Stromal cell of bone marrow (primary cell): ENCODE measurements around the gene CORO1C.

Experiments
- DNase-seq: peaks from one replicate; pipeline ENCODE4 v3.0.0-alpha.2; 2012; ENCODE audit warnings: low read depth

The CORO1C gene

DNA sequence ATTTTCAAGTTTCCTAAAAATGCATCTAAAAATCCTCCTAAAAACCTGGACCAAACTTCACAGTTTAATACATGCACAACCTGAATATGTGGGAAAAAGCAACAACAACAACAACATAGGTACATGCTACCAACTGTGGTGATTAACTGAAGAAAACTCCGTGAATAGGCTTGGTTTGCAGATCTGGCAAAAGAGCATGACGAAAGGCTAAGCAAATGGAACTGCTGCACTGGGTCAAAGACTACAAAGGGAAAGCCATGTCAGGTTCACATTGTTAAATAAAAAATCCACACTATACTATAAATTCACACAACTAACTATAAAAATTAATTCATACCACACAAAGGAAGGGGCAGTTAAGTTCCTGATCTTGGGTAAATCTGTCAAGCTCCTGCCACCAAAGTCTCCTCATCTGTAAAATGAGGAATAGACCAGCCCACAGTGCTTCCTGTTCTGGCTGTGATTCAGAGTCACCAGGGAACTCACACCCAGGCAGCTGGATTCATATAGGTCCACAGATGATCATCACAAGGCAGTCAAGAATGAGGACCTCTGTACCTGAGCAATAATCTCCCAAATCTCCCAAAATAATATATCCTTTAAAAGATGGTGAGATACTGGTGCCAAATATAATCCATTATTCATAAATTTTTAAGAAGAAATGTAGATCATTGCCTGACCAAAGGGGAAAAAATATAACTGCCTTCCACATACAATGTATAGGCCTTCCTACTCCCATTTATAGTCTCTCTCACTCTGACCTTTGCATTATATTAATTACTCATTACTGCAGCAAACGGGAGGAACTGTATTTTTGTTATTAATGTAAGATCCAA is 7.0 kb downstream of the CORO1C start:
- peak; percentile 26 for DNase-seq

DNA sequence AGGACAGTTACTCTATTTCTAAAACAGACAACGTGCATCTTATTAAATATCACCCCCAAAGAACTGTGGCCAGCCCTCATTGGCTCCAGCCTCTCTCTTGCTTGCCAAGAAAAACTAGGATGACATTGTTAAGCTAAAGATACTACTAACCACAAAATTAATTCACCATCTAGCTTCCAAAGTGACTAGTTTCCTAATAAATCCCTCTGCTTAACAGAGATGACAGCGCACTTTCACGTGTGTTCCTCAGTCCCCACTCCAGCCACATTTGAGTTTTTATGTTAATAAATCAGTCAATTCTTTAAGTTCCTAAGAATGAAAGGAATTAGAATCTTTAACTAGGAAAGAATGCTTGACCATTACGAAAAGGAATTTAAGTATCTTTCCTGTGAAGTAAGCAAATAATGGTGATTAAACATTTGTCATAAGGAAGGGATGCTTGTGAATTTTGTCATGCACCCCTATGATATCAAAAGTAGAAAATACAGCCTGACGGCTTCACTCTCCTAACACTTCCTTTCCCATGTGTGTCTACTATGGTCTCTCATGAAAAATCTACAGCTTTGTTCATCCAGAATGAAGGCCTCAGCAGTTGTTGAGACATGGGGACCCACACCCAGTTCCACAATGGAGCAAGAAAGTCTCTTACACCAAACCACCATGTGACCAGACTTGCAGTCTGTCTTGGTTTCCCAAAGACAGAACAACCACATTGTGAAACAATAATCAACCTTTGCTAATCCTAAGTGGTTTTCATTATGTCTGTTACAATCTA is 8.1 kb downstream of the CORO1C start:
- peak; percentile 63 for DNase-seq

DNA sequence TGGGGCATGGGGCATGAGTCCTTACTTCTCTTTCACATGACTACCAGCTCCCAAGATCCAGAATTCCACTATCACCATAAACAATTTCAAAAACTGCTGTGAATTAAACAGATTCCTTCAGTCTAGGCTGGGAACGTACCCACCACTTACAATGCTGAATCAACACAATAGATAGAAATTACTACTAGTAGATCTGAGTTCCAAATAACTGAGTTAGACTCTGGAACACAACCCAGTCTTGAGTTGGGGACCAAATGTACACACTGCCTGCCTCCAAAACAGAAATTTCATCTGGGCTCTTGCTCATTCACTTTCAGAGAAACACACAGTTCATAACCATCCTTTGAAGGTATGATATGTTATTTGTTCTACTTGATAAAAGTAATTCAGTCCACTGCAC is 8.9 kb downstream of the CORO1C start:
- no peak for DNase-seq

DNA sequence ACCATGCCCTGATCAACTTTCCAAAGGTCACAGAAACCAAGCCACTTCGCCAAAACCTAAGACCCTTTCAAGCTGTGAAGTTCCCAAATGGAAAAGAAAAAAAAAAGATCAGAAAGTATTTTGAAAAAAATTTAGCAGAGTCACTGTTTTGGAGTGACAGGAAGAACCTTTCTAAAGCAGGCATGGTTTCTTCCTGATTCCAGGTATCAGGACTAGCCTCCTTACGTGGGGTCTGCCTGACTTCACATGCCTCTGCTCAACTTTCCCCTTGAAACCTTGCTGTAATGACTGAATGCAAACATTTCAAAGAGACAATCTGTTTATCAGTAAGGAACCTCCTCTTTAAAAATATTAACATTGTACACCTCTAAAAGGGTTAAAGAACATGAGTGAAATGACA is 9.5 kb downstream of the CORO1C start:
- no peak for DNase-seq

DNA sequence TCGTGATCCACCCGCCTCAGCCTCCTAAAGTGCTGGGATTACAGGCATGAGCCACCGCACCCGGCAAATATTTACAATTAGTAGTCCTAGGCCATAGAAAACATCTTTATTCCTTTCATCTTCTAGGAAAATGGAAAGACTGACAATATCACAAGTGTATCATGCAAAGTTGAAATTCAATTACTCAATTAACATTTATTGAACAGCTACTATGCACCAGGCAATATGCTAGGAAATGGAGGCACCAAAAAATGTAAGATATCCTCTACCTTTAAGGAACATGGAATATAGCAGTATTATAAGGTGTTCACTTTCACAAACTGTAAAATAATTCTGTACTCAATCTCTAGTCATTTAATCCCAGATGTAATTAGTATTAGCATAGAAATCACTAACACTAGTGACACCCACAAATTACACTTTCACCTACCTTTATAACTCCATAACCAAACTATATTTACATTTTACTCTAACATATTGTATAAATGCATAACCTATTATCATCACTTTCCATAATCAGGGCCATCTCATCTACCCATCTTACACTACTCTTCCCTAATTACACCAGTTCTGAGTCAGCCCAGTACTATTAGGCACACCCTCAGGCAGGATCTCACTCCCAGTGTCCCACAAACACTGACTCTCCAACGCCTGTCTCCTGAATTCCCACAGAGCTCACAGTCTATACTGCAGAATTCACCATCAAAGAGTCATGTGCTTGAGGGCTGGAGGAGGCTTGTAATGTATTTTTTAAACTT is 10.4 kb downstream of the CORO1C start:
- peak; percentile 48 for DNase-seq

DNA sequence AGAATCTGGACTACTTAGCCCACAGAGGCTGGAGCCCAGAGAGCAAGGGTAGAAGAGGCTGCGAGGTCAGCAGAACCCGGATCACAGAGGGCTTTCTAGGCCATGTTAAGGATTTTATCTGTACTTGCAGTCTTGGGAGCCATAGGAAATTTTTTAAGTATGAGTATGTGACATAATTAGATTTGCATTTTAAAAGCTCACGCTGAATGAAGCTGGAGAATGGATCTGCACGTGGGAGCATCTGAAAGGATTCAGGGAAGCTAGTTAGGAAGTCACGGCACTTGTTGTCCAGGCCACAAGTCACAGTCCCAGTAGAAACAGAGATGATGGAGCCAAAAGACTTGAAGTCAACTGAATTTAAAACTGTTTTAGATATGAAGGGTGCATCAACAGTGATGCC is 14.1 kb downstream of the CORO1C start:
- DNase-seq = no peak

DNA sequence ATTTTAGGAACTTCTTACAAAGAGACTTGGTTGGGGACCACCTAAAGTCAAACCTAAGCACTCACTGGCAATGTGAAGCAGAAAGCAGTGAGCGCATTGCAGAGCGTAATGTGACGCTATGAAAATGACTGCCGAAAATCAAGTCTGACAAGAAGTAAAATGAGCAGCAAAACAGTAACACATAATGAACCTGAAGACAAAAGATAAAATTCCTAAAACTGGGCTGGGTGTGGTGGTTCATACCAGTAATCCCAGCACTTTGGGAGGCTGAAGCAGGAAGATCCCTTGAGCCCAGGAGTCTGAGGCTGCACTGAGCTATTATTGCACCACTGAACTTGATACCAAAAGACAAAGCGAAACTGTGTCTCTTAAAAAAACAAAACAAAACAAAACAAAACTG is 16.5 kb downstream of the CORO1C start:
- DNase-seq = no peak

DNA sequence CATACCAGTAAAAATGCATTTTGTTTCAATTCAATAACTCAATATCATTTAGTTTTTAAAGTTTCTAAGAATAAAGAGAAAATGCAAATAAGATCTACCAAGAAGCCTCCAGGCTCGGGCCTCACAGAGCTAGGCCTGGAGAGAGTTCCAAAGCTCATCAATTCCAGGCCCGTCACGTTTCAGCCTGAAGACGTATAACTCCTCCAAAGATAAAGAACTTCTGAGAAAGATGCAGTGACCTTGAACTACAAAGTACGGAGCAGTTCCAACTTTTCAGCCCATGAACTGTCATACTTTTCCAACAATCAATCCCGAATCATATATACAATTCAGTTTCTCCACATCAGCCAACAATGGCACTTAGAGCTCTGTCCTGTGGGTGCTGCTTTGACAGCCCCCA is 17.8 kb downstream of the CORO1C start:
- no peak for DNase-seq

DNA sequence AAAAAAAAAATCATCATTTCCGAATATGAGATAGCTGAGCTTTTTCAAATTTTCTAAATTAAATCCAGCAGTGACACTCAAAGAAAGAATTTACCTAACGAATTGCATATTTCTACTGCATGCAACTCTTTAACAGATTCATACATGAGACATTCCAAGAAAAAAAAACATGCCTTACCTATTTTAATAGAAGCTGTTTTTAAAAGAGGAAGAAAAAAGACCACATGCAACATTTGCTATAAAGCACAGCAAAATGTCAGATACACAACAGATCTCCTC is 18.5 kb downstream of the CORO1C start:
- DNase-seq = no peak

DNA sequence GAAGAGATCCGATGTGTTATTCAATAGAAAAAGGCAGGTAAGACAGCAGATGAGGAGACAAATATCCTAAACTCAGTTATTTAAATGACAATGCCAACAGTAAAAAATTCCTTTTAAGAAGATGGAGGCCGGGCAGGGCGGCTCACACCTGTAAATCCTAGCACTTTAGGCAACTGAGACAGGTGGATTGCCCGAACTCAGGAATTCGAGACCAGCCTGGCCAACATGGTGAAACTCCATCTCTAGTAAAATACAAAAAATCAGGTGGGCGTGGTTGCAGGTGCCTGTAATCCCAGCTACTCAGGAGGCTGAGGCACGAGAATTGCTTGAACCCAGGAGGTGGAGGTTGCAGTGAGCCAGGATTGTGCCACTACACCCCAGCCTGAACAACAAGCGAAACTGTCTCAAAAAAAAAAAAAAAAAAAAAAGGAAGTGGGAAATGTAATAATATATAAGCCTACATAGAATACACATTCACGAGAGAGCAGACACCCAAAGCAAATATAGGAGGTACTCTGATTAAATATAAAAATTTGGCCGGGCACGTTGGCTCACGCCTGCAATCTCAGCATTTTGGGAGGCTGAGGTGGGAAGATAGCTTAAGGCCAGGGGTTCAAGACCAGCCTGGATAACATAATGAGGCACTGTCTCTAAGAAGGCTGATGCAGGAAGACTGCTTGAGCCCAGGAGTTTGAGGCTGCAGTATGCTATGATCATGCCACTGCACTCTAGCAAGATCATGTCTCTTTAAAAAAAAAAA is 19.0 kb downstream of the CORO1C start:
- no peak for DNase-seq

DNA sequence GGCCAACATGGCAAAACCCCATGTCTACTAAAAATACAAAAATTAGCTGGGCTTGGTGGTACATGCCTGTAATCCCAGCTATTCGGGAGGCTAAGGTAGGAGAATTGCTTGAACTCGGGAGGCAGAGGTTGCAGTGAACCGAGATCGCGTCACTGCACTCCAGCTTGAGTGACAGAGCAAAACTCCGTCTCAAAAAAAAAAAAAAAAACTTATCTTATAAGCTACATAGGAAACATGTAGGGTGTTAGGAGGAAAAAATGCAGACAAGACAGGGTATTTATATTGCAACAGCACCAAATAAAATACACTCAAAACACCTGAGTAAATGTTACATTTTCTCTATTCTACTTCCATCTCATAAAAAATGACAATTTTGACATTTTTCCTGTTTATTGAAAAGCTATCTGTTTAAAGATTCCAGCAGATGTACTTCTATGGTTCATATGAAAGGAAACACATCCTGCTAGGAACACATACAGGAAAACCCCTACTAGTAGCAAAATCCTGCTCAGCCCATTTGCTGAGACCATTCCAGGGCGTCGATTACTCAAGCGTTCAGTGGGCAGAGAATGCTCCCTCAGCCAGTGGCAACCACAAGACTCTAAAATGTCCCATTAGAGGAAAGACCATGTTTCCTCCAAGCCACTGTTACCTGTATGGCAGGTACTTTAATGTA is 19.7 kb downstream of the CORO1C start:
- DNase-seq = no peak

DNA sequence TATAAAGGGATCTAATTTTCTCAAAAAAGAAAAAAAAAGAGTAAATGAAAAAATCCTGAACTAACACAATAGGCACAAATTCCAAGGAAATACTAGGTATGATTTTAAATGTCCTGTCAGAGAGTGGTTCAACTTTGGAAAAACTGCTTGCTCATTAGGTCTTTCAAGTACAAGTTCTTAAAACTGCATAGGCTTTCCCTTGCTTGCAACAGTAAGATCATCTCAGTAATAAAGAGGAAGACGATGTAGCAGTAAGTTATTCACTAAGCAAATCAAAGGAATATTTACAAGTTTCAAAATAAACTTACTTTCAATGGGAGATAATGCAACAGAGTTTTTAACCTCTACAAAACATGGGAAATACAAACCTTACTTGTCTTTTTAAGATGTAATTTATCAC is 21.6 kb downstream of the CORO1C start:
- no peak for DNase-seq

DNA sequence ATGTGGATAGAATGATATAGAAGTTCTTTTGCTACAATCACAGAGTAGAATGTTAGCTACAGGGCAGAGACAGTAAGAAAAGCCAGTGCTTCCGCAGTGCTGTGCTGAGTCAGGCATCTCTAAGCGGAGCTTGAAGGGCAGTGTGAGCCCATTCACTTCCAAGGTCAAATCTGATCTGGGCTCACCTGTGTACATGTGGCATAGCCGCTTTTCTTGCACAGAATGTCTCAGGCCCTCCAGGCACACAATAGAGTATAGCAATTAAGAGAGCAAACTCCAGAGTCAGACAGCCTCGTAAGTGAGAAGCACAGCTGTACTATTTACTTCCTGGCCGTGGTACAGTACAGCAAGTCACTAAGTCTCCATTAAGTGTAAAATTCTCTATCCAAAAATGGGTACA is 26.8 kb downstream of the CORO1C start:
- no peak for DNase-seq

DNA sequence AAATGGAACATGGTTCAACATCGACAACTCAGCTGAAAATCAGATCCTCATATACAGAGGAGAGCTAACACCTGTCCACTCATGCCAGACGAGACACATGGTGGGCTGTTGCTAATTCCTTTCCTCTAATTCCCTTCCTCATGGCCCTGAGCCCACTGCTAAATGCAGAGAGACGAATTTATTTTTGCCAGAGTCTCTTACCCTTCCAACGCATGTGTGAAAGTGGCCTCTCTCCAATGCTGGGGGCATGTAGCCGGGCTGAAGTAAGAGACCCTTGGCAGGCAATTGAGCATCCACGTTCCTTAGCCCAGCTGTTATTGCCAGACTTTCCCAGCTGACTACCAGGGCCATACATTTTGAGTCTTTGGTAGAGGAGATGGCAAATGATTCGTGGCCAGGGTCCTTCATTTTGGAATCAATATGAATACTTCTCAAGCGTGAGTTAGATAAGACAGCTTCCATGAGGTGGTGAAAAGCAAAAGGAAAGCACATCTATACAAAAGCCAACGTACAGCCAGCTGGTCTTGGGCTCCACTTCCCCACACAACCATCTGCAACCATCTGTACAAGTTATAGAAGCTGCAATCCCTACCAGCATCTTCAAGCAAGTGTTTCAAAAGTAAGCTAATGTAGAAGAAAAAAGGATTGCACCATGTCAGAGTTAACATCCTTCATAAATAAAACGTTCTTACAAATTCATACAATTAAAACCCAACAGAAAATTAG is 28.6 kb downstream of the CORO1C start:
- DNase-seq = no peak

DNA sequence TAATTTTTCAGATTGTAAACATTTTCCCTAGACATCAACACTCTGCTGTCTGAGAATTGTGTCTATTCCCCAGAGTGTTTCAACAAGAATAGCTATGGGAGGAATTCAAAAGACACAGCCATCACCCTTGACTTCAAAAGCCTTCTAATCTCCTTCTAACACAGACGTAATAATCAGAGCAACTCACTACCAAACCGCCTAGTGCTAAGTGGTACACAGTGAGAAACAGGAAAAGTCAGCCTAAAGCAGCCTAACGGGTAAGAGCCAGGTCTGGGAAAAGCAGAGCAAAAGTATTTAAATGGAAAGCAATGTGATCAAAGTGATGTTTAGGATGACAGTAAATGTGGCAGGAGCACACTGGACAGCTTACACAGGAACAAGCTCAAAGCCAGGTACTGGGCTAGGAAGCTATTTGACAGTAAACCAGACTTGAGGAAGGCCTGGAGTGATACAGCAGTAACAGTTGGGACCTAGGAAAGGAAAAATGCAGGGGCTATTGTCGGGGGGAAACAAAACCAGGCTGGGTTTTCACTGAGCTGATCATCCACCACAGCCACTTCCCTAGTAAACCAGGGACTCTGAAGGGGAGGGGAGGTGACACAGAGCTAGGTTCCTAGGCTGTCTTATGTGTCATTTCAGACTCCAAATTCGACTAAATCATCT is 29.4 kb downstream of the CORO1C start:
- no peak for DNase-seq

DNA sequence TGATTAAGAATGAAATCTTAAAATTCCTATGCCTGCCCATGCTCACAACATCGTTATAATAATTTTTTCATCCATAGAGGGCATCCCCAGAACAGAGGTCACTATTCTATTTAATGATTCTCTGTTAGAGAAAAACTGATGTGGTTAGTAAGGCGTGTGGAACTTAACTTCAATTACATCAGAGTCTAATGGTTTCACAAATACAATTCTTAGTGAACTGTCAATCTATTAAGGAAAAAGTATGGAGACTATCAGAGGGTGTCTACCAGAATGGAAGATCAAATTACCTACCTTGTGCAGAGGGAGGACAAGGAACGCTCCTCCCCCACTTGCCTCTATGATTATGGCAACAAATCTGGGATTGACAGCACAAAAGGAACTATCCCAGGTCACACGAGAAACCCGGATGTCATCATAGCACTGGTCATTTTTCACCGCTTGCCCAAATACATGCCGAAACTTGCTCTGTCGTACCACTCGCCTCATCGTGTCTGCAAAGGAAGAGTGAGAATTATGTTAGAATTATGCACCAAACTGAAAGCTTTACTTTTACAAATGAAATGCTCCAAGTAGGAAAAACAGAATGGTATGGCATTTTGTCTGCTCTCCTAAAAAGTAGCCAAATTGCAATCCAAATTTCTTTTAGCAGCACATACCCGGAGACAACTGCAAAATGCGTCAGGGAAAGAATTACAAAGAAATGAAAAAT is 30.3 kb downstream of the CORO1C start:
- DNase-seq = no peak

DNA sequence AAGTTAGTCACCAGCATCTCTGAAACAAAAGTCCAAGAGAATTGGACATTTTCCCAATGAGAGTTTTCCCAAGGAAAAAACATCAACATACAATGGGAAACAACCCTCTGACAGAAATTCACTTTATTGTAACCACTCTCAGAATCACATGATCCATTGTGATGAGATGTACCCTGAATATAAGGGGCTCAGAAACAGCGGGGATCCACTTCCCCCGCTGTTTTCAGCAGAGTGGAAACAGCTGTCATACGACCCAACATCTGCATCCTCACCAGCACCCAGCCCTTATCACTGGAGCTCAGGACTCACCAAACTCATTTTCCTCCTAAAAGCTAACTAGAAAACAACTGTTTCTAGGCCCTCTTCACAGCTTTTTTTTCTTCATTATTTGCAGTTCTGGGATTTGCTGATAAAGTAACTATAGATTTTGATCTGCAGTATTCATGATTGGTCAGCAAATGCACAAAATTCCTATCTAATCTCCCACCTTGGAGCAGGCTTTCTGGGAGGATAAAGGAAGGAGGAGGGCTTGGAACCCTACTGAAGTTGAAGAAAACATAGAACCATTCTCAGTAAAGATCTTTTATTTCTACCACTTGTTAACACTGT is 31.3 kb downstream of the CORO1C start:
- no peak for DNase-seq

DNA sequence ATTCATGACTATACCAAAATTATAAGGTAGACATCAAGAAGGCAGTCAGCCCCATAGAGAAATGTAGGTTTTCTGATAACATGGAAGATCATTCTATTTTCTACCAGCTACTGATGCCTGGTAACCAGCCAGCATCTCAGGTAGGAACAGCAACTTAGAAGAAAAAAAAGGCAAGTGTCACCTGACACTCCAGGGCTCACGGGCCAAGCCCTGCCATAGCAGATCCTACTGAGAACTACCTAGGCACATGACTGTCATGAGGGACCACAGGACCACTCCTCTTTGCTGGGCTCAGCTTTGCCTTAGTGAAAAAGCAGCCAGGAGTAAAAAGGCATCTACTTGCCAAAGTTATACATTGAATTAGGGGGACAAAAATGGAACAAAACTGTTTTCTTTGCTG is 33.4 kb downstream of the CORO1C start:
- DNase-seq = no peak

DNA sequence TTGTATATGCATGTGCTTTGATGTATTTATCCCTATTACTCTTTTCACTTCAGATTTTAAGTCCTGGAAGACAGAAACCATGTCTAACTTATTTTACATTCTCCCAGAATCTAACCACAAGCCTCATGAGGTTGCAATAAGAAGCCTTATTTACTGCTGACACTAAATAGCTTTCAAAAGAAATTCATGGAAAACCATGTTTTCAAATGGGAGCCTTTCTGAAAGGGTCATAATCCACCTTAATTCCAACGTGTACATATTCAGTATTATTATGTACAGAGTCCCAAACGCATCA is 34.4 kb downstream of the CORO1C start:
- no peak for DNase-seq
